ENCODE data around the gene SLC31A2.

The SLC31A2 gene

DNA sequence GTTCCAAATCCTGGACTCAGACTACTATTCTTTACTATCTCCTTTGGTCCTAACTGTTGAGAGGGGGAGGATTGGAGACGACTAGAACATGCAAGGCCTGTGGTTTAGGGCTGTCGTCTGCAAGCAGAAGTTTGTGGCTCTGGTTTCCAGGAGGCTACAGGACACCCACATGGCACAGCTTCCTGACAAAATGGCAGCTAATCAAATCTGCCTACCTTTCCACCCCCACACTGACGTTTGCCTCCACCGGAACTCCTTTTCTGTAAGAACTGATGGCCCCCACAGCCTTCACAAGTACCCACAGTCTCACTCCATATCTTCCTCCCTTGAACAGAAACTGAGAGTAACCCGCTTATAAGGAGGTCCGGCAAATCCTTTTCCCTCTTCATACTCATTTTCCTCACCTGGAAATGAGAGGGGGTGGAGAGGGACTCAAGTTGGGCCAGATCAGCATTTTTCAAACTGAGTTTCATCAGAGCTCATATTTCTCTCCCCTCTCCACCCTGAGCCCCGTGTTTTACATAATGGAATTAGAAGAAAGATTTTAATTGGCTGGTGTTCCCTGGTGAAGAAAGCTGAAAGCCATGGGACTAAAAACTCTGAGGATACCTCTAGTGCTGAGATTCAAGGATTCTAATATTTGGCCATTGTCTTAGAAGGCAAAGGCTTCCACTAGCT, 5.2 kb downstream of the SLC31A2 start:
- Histone ChIP-seq H3K27ac (peak overlapping the region; percentile 34 to 99 (median 62); a peak in 21 of 22 replicates), H3K9me3 (replicated peaks in 1 of 11) (no peaks in the 10 kb centered on the region), H3K4me3 (peak overlapping the region in 2 of 10 experiments; percentile 33 to 91; a peak in 3 of 20 replicates), H3K4me1 (peaks cover 41 to 67% (median 54%) of the 10 kb centered on the region in 10 experiments), H4K20me1 (peaks cover 0 to 75% (median 0%) of the 10 kb centered on the region in 11 experiments; a peak in 8 of 22 replicates), H3K27me3 (no peaks in the 10 kb centered on the region; a peak in 2 of 22 replicates), H3K4me2 (peak overlapping the region; percentile 32 to 97 (median 65)), H3K36me3 (peaks cover 27 to 70% (median 40%) of the 10 kb centered on the region in 11 experiments), H3K9ac (peak overlapping the region in 8 of 11 experiments; percentile 15 to 99 (median 40); a peak in 12 of 22 replicates)
- no peak for TF ChIP-seq Cebpa-rat (IDR thresholded peaks at IDR 0.05)

GRCh38 chr9:113156880-113157279, 6.1 kb downstream of the SLC31A2 start:
- H3K4me1 ChIP-seq, result peaks cover 35 to 71% (median 47%) of the 10 kb centered on the region in 10 experiments
- H3K9ac ChIP-seq, result peak overlapping the region in 2 of 11 experiments; percentile 96 to 99; a peak in 4 of 22 replicates
- H3K27ac ChIP-seq, result peak overlapping the region in 5 of 11 experiments; percentile 60 to 99 (median 95); a peak in 10 of 22 replicates
- peaks cover 36 to 78% (median 48%) of the 10 kb centered on the region in 11 experiments for H3K36me3 ChIP-seq
- H3K9me3 ChIP-seq (replicated peaks in 1 of 11), result no peaks in the 10 kb centered on the region
- H3K4me3 ChIP-seq, result no peak overlapping the region
- H3K4me2 ChIP-seq, result peak overlapping the region in 5 of 11 experiments; percentile 79 to 97 (median 96); a peak in 9 of 22 replicates
- no peak for TF ChIP-seq Cebpa-rat (IDR thresholded peaks at IDR 0.05)
- H3K27me3 ChIP-seq, result no peaks in the 10 kb centered on the region
- H4K20me1 ChIP-seq, result peaks cover 0 to 83% (median 4%) of the 10 kb centered on the region in 11 experiments; a peak in 10 of 22 replicates

GRCh38 chr9:113158446-113158845, 7.6 kb downstream of the SLC31A2 start:
- H3K4me3 ChIP-seq, result no peak overlapping the region
- no peaks in the 10 kb centered on the region for H3K27me3 ChIP-seq
- no peak overlapping the region for H3K27ac ChIP-seq
- no peak for TF ChIP-seq Cebpa-rat (IDR thresholded peaks at IDR 0.05)
- no peak overlapping the region for H3K9ac ChIP-seq
- H3K4me1 ChIP-seq, result peaks cover 26 to 59% (median 35%) of the 10 kb centered on the region in 10 experiments
- peaks cover 0 to 97% (median 4%) of the 10 kb centered on the region in 11 experiments; a peak in 10 of 22 replicates for H4K20me1 ChIP-seq
- H3K36me3 ChIP-seq, result peaks cover 49 to 88% (median 63%) of the 10 kb centered on the region in 11 experiments
- H3K4me2 ChIP-seq, result 0 out of 22 replicates have a peak overlapping the region, but pooled peaks of 1 of the 11 experiments have one; percentile 97
- no peaks in the 10 kb centered on the region for H3K9me3 ChIP-seq (replicated peaks in 1 of 11)

- Histone ChIP-seq H3K4me2 (no peak overlapping the region), H3K36me3 (peaks cover 70 to 94% (median 84%) of the 10 kb centered on the region in 11 experiments), H3K4me1 (peaks cover 10 to 37% (median 14%) of the 10 kb centered on the region in 10 experiments), H3K27me3 (no peaks in the 10 kb centered on the region), H3K9me3 (replicated peaks in 1 of 11) (no peaks in the 10 kb centered on the region), H3K9ac (no peak overlapping the region), H3K4me3 (no peak overlapping the region), H3K27ac (no peak overlapping the region), H4K20me1 (peaks cover 0 to 100% (median 4%) of the 10 kb centered on the region in 11 experiments; a peak in 10 of 22 replicates)
- TF ChIP-seq Cebpa-rat (IDR thresholded peaks at IDR 0.05), result no peak
Measured at GRCh38 chr9:113160571-113160970, 9.8 kb downstream of the SLC31A2 start.

DNA sequence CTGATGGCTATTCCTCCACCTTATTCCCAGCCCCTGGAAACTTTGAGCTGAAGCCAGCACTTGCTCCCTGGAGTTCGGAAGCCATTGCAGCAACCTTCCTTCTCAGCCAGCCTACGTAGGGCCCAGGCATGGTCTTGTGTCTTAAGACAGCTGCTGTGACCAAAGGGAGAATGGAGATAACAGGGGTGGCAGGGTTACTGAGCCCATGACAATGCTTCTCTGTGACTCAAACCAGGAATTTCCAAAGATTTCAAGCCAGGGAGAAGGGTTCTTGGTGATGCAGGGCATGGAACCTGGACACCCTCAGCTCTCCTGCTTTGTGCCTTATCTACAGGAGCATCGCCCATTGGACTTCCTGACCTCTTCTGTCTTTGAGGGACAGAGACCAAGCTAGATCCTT, 12.2 kb downstream of the SLC31A2 start:
- Histone ChIP-seq H3K36me3 (peaks cover 94 to 100% (median 99%) of the 10 kb centered on the region in 11 experiments), H4K20me1 (peaks cover 0 to 100% (median 5%) of the 10 kb centered on the region in 11 experiments; a peak in 9 of 22 replicates), H3K27ac (no peak overlapping the region), H3K4me2 (no peak overlapping the region), H3K4me1 (peaks cover 0 to 20% (median 0%) of the 10 kb centered on the region in 10 experiments; a peak in 3 of 20 replicates), H3K4me3 (no peak overlapping the region), H3K9ac (no peak overlapping the region), H3K27me3 (no peaks in the 10 kb centered on the region), H3K9me3 (replicated peaks in 1 of 11) (no peaks in the 10 kb centered on the region)
- no peak for TF ChIP-seq Cebpa-rat (IDR thresholded peaks at IDR 0.05)

- 0 out of 22 replicates have a peak, but pooled peaks of 2 of the 11 experiments have one; percentile 10 to 16 for TF ChIP-seq Cebpa-rat (IDR thresholded peaks at IDR 0.05)
Measured at GRCh38 chr9:113164536-113165300, 13.9 kb downstream of the SLC31A2 start.

GRCh38 chr9:113166039-113166438, 15.2 kb downstream of the SLC31A2 start:
- no peak overlapping the region for H3K27ac ChIP-seq
- no peaks in the 10 kb centered on the region for H3K27me3 ChIP-seq
- peaks cover 0 to 100% (median 5%) of the 10 kb centered on the region in 11 experiments; a peak in 9 of 22 replicates for H4K20me1 ChIP-seq
- peaks cover 0 to 12% (median 0%) of the 10 kb centered on the region in 10 experiments; a peak in 1 of 20 replicates for H3K4me1 ChIP-seq
- H3K9ac ChIP-seq, result no peak overlapping the region
- TF ChIP-seq Cebpa-rat (IDR thresholded peaks at IDR 0.05), result no peak
- no peaks in the 10 kb centered on the region for H3K9me3 ChIP-seq (replicated peaks in 1 of 11)
- H3K4me3 ChIP-seq, result no peak overlapping the region
- H3K4me2 ChIP-seq, result no peak overlapping the region
- peaks cover 98 to 100% (median 100%) of the 10 kb centered on the region in 11 experiments for H3K36me3 ChIP-seq

More at GRCh38 chr9:113164536-113165300, 13.9 kb downstream of the SLC31A2 start:
- no peaks in the 10 kb centered on the region for H3K9me3 ChIP-seq (replicated peaks in 1 of 11)
- H4K20me1 ChIP-seq, result peaks cover 0 to 100% (median 5%) of the 10 kb centered on the region in 11 experiments; a peak in 9 of 22 replicates
- no peak overlapping the region for H3K27ac ChIP-seq
- no peaks in the 10 kb centered on the region for H3K27me3 ChIP-seq
- H3K4me3 ChIP-seq, result no peak overlapping the region
- H3K36me3 ChIP-seq, result peaks cover 98 to 100% (median 99%) of the 10 kb centered on the region in 11 experiments
- no peak overlapping the region for H3K4me2 ChIP-seq
- peaks cover 0 to 12% (median 0%) of the 10 kb centered on the region in 10 experiments; a peak in 1 of 20 replicates for H3K4me1 ChIP-seq
- no peak overlapping the region for H3K9ac ChIP-seq

GRCh38 chr9:113168809-113169208, 18.0 kb downstream of the SLC31A2 start:
- peaks cover 96 to 100% (median 98%) of the 10 kb centered on the region in 11 experiments for H3K36me3 ChIP-seq
- H4K20me1 ChIP-seq, result peaks cover 0 to 90% (median 4%) of the 10 kb centered on the region in 11 experiments; a peak in 7 of 22 replicates
- peaks cover 0 to 7% (median 0%) of the 10 kb centered on the region in 10 experiments; a peak in 1 of 20 replicates for H3K4me1 ChIP-seq
- H3K9ac ChIP-seq, result no peak overlapping the region
- no peaks in the 10 kb centered on the region for H3K27me3 ChIP-seq
- H3K9me3 ChIP-seq (replicated peaks in 1 of 11), result peaks cover 0 to 15% (median 7%) of the 10 kb centered on the region in 11 experiments; a peak in 9 of 22 replicates
- H3K4me2 ChIP-seq, result no peak overlapping the region
- no peak overlapping the region for H3K4me3 ChIP-seq
- TF ChIP-seq Cebpa-rat (IDR thresholded peaks at IDR 0.05), result no peak
- H3K27ac ChIP-seq, result no peak overlapping the region

All from BLaER1 treated with 17β-estradiol and CSF1 and Interleukin-3, amounts not matched to agents 10 nM and 100 nM (cell line).